ENCODE data around the gene VILL. TPM values are rescaled to one million over a fixed set of nuclear protein-coding genes. Genes with fewer than 3 reads are reported as not detected.
A peak's percentile ranks its signal among the peaks of the same experiment; 100 is the strongest.

Gene VILL
- total and polyA plus RNA-seq, 10 donors, result 14.4 to 23.4 (median 17.3) TPM

- Histone ChIP-seq H3K4me1 (peaks cover 5 to 43% (median 15%) of the 10 kb centered on the region in 6 donors), H3K27me3 (replicated peaks in 1 of 7) (no peaks in the 10 kb centered on the region), H3K36me3 (peaks cover 0 to 67% (median 40%) of the 10 kb centered on the region in 6 donors), H3K27ac (no peak overlapping the region), H3K4me3 (no peak overlapping the region), H3K9me3 (peaks cover 0 to 13% (median 11%) of the 10 kb centered on the region in 8 donors)
- TF ChIP-seq POLR2AphosphoS5 (IDR thresholded peaks at IDR 0.05) (peak in 1 of 3 donors; percentile 5), POLR2A (IDR thresholded peaks at IDR 0.05) (no peak)
- TF ChIP-seq, protein P1, sequence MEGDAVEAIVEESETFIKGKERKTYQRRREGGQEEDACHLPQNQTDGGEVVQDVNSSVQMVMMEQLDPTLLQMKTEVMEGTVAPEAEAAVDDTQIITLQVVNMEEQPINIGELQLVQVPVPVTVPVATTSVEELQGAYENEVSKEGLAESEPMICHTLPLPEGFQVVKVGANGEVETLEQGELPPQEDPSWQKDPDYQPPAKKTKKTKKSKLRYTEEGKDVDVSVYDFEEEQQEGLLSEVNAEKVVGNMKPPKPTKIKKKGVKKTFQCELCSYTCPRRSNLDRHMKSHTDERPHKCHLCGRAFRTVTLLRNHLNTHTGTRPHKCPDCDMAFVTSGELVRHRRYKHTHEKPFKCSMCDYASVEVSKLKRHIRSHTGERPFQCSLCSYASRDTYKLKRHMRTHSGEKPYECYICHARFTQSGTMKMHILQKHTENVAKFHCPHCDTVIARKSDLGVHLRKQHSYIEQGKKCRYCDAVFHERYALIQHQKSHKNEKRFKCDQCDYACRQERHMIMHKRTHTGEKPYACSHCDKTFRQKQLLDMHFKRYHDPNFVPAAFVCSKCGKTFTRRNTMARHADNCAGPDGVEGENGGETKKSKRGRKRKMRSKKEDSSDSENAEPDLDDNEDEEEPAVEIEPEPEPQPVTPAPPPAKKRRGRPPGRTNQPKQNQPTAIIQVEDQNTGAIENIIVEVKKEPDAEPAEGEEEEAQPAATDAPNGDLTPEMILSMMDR (IDR thresholded peaks at IDR 0.05 in 8 of 11, conservative IDR thresholded peaks at IDR 0.05 in 3 of 11), result no peak
- 71 to 86% (median 83%) methylated on average over 13 of the region's 13 CpGs for WGBS, 5 donors
- intact Hi-C loops (cut with DNase I; ENCODE audit: low total_unique reads), result no loop called here
- DNase-seq, result no peak
Observed at GRCh38 chr3:38018296-38019266, 28.0 kb downstream of the VILL start.

DNA sequence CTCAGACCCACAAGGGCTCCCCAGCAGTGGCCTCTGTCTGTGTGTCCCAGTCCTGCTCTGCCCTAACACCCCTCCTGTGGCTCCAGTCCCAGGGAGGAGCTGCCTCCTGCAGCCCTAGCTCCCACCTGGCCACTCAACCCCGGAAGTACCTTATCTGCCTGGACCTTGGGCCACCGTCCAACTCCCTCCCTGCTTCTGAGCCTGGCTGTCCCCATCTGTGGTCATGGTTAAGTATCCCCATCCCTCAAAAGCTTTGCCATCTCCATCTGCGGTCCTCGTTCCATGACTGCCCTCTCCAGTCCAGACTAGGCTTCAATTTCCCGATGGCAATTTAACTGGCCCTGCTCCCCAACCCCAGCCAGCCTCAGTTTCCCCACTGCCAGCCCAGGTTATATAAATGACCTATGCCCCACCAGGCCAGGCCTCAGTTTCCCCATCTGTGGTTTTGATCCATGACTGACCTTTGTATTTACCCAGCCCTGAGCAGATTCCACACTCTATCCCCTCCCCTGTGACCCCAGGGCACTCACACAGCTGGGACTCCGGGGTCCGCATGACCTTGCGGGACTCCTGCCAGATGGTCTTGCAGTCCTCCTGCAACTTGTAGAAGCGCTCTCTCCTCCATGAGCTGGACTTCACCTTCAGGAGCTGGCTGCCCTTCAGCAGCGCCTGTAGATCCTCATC lies 29.2 kb downstream of the VILL start:
- TF ChIP-seq POLR2AphosphoS5 (IDR thresholded peaks at IDR 0.05) (no peak), POLR2A (IDR thresholded peaks at IDR 0.05) (no peak)
- TF ChIP-seq, protein P1 (IDR thresholded peaks at IDR 0.05 in 8 of 11, conservative IDR thresholded peaks at IDR 0.05 in 3 of 11), result no peak
- Histone ChIP-seq H3K4me1 (peaks cover 7 to 45% (median 20%) of the 10 kb centered on the region in 6 donors), H3K36me3 (peaks cover 0 to 56% (median 38%) of the 10 kb centered on the region in 6 donors), H3K4me3 (no peak overlapping the region), H3K9me3 (peaks cover 0 to 13% (median 11%) of the 10 kb centered on the region in 8 donors), H3K27me3 (replicated peaks in 1 of 7) (no peaks in the 10 kb centered on the region), H3K27ac (no peak overlapping the region)
- intact Hi-C loops (cut with DNase I; ENCODE audit: low total_unique reads), result no loop called here
- 84 to 90% (median 88%) methylated on average over 10 of the region's 10 CpGs for WGBS, 5 donors
- no peak for DNase-seq

GRCh38 chr3:38020342-38020726 lies 29.7 kb downstream of the VILL start:
- Histone ChIP-seq H3K4me1 (peaks cover 7 to 49% (median 25%) of the 10 kb centered on the region in 6 donors), H3K4me3 (no peak overlapping the region), H3K27me3 (replicated peaks in 1 of 7) (no peaks in the 10 kb centered on the region), H3K9me3 (peaks cover 0 to 13% (median 11%) of the 10 kb centered on the region in 8 donors), H3K27ac (no peak overlapping the region), H3K36me3 (peaks cover 0 to 51% (median 36%) of the 10 kb centered on the region in 6 donors)
- 68 to 88% (median 81%) methylated on average over 3 of the region's 3 CpGs for WGBS, 5 donors
- TF ChIP-seq, protein P1 (IDR thresholded peaks at IDR 0.05 in 8 of 11, conservative IDR thresholded peaks at IDR 0.05 in 3 of 11), result no peak
- no peak for TF ChIP-seq POLR2A (IDR thresholded peaks at IDR 0.05)
- TF ChIP-seq POLR2AphosphoS5 (IDR thresholded peaks at IDR 0.05), result no peak
- no peak for DNase-seq
- intact Hi-C loops (cut with DNase I; ENCODE audit: low total_unique reads), result no loop called here
